GM19463 (cell line): Measurements from ENCODE around the gene GAMT.

Experiments
- ATAC-seq: cut with Tn5 transposase; IDR thresholded peaks from one replicate; pipeline ENCODE4 v1.9.1; 2021; ENCODE audit warnings: mild to moderate bottlenecking, moderate library complexity; ENCODE audit not compliant: unreplicated experiment

The GAMT gene

GRCh38 chr19:1369214-1369805, 32.0 kb downstream of the GAMT start:
- ATAC-seq, result no peak

GRCh38 chr19:1366899-1367870, 34.2 kb downstream of the GAMT start:
- ATAC-seq, result no peak

GRCh38 chr19:1366296-1366695, 35.0 kb downstream of the GAMT start:
- ATAC-seq, result no peak

- ATAC-seq, result no peak
Measured at GRCh38 chr19:1365319-1366269, 35.7 kb downstream of the GAMT start.

- ATAC-seq, result no peak
Measured at GRCh38 chr19:1364070-1364704, 37.2 kb downstream of the GAMT start.

- ATAC-seq, result no peak
Measured at GRCh38 chr19:1363599-1363998, 37.7 kb downstream of the GAMT start.

- ATAC-seq, result no peak
Measured at GRCh38 chr19:1362387-1363257, 38.7 kb downstream of the GAMT start.

GRCh38 chr19:1361601-1362386, 39.5 kb downstream of the GAMT start:
- no peak for ATAC-seq

- ATAC-seq, result no peak
Measured at GRCh38 chr19:1360818-1361461, 40.4 kb downstream of the GAMT start.

- no peak for ATAC-seq
Measured at GRCh38 chr19:1360126-1360817, 41.1 kb downstream of the GAMT start.

GRCh38 chr19:1357531-1358109, 43.7 kb downstream of the GAMT start:
- no peak for ATAC-seq

- no peak for ATAC-seq
Measured at GRCh38 chr19:1356508-1356865, 44.9 kb downstream of the GAMT start.

GRCh38 chr19:1355568-1356507, 45.5 kb downstream of the GAMT start:
- ATAC-seq, result no peak

- ATAC-seq, result peak; percentile 38
Measured at GRCh38 chr19:1354970-1355567, 46.3 kb downstream of the GAMT start.

GRCh38 chr19:1353144-1353543, 48.2 kb downstream of the GAMT start:
- no peak for ATAC-seq

GRCh38 chr19:1351381-1351851, 49.9 kb downstream of the GAMT start:
- ATAC-seq, result no peak
